ENCODE results near the gene MAST3.

MAST3 gene

DNA sequence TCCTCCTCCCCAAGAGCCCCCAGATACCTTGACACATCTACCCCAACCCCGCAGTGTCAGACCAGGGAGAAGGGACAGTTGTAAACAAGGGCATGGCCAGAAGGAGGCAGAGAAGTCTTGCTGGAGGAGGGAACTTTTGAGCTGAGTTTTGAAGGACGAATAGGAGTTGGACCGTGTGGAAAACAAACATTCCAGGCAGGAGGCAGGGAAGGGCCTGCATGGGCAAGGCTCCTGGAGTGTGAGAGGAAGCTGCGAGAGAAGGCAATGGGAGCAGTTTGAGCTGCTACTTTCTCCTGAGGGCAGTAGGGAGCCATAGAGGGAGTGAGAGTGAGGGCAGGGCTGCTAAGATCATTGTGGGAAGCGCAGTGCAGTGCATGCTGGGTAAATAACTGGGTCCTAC is 34.1 kb upstream of the MAST3 start:
- H3K36me3 ChIP-seq (ENCODE audit: control insufficient read depth, insufficient read depth, low read length), result no peaks in the 10 kb centered on the region
- no peaks in the 10 kb centered on the region for H3K27me3 ChIP-seq (ENCODE audit: control insufficient read depth, insufficient read depth, low read length)
- no peak overlapping the region for H3K4me3 ChIP-seq (ENCODE audit: low read depth, low read length)
- no peaks in the 10 kb centered on the region for H3K4me1 ChIP-seq (ENCODE audit: control insufficient read depth, insufficient read depth, low read length)
- H3K9ac ChIP-seq (ENCODE audit: low read length), result no peak overlapping the region
- no peaks in the 10 kb centered on the region for H3K9me3 ChIP-seq (ENCODE audit: control insufficient read depth, insufficient read depth, low read depth, low read length)
- H3K27ac ChIP-seq (ENCODE audit: low read depth, low read length), result no peak overlapping the region

DNA sequence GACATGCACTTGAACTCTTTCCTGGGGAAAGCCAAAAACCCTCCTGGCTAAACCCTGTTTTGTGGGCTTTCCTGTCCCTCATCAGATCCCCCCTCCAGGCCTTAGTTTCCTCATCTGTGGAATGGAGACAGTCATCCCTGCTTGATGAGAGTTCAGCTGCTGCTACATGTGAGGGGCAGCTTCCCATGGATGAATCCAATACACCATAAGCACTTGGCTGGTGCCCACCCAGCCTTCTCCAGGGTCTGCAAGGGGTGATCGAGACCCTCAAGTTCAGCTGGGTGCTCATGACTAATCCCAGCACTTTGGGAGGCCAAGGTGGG is 32.4 kb upstream of the MAST3 start:
- Histone ChIP-seq H3K4me3 (ENCODE audit: low read depth, low read length) (no peak overlapping the region), H3K27ac (ENCODE audit: low read depth, low read length) (no peak overlapping the region), H3K9ac (ENCODE audit: low read length) (no peak overlapping the region), H3K36me3 (ENCODE audit: control insufficient read depth, insufficient read depth, low read length) (no peaks in the 10 kb centered on the region), H3K27me3 (ENCODE audit: control insufficient read depth, insufficient read depth, low read length) (no peaks in the 10 kb centered on the region), H3K9me3 (ENCODE audit: control insufficient read depth, insufficient read depth, low read depth, low read length) (no peaks in the 10 kb centered on the region), H3K4me1 (ENCODE audit: control insufficient read depth, insufficient read depth, low read length) (no peaks in the 10 kb centered on the region)

DNA sequence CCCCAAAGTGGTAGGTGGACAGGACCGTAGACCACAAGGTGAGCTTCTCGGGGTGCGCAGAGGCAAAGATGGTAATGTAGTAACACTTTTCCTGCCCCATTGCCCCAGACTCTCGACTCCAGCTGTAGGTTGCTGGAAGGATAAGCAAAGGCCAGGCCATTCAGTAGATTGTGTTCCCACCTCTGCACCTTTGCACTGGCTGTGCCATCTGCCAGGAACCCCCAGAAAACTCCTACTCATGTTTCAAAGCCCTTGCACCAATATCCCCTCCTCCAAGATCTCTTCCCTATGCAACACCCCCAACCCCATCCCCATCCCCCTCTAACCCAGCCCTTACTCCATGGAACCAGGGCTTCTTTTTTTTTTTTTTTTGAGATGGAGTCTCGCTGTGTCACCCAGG is 29.2 kb upstream of the MAST3 start:
- Histone ChIP-seq H3K9me3 (ENCODE audit: control insufficient read depth, insufficient read depth, low read depth, low read length) (no peaks in the 10 kb centered on the region), H3K9ac (ENCODE audit: low read length) (no peak overlapping the region), H3K4me1 (ENCODE audit: control insufficient read depth, insufficient read depth, low read length) (no peaks in the 10 kb centered on the region), H3K4me3 (ENCODE audit: low read depth, low read length) (no peak overlapping the region), H3K27me3 (ENCODE audit: control insufficient read depth, insufficient read depth, low read length) (no peaks in the 10 kb centered on the region), H3K36me3 (ENCODE audit: control insufficient read depth, insufficient read depth, low read length) (no peaks in the 10 kb centered on the region), H3K27ac (ENCODE audit: low read depth, low read length) (no peak overlapping the region)

DNA sequence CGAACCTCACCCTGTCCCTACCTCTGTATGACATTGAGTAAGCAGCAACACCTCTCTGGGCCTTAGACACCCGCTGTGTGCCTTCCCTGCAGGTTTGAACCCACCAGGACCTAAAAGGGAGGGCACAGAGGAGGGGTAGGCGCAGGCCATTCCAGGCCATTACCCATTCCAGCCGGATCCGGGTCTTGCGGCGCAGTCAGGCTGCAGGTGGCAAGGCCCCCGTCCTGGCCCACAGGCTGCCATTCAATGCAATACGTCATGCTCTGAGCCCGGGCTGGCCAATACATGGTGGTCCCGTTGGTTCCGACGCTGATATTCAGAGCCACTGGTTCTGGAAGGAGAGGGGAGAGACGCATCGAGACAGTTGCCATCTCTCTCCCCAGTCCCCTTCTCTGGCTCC is 28.2 kb upstream of the MAST3 start:
- no peaks in the 10 kb centered on the region for H3K36me3 ChIP-seq (ENCODE audit: control insufficient read depth, insufficient read depth, low read length)
- H3K9ac ChIP-seq (ENCODE audit: low read length), result no peak overlapping the region
- no peaks in the 10 kb centered on the region for H3K27me3 ChIP-seq (ENCODE audit: control insufficient read depth, insufficient read depth, low read length)
- no peak overlapping the region for H3K27ac ChIP-seq (ENCODE audit: low read depth, low read length)
- H3K9me3 ChIP-seq (ENCODE audit: control insufficient read depth, insufficient read depth, low read depth, low read length), result no peaks in the 10 kb centered on the region
- no peaks in the 10 kb centered on the region for H3K4me1 ChIP-seq (ENCODE audit: control insufficient read depth, insufficient read depth, low read length)
- H3K4me3 ChIP-seq (ENCODE audit: low read depth, low read length), result no peak overlapping the region

DNA sequence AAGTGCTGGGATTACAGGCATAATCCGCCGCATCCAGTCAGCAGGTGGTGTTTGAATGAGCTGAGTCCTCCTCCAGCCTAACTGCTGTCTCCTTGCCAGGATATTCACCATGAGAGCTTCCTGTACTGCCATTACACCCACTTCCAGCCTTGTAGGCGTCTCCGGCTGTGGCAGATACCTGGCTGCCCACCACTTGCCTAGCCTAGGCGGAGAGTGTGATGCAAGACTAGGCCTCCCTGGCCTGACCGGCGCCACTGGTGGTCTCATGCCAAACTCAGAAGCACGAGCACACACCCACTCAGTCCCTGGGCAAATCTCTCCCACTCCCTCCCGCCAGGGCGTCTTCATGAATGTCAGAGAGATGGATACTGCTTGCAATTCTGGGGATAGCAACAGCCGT is 27.4 kb upstream of the MAST3 start:
- Histone ChIP-seq H3K4me3 (ENCODE audit: low read depth, low read length) (no peak overlapping the region), H3K27me3 (ENCODE audit: control insufficient read depth, insufficient read depth, low read length) (no peaks in the 10 kb centered on the region), H3K9ac (ENCODE audit: low read length) (no peak overlapping the region), H3K9me3 (ENCODE audit: control insufficient read depth, insufficient read depth, low read depth, low read length) (no peaks in the 10 kb centered on the region), H3K4me1 (ENCODE audit: control insufficient read depth, insufficient read depth, low read length) (no peaks in the 10 kb centered on the region), H3K27ac (ENCODE audit: low read depth, low read length) (no peak overlapping the region), H3K36me3 (ENCODE audit: control insufficient read depth, insufficient read depth, low read length) (no peaks in the 10 kb centered on the region)

DNA sequence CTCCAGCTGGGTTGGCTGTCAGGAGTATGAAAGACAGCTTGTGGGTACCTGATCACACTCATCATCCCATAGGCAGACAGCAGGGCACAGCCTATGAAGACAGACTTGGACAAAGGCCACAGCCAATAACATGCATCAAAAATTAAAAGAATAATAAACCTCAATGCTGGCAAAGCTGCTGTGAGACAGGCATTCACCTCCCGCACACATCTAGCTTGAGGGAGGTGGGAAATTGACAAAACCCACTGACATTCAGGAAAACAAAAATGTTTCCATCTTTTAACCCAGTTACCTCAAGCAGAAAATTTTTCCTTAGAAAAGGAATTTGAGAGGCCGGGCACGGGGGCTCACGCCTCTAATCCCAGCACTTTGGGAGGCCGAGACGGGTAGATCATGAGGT is 25.2 kb upstream of the MAST3 start:
- H3K27me3 ChIP-seq (ENCODE audit: control insufficient read depth, insufficient read depth, low read length), result no peaks in the 10 kb centered on the region
- no peak overlapping the region for H3K9ac ChIP-seq (ENCODE audit: low read length)
- no peaks in the 10 kb centered on the region for H3K9me3 ChIP-seq (ENCODE audit: control insufficient read depth, insufficient read depth, low read depth, low read length)
- no peaks in the 10 kb centered on the region for H3K36me3 ChIP-seq (ENCODE audit: control insufficient read depth, insufficient read depth, low read length)
- no peaks in the 10 kb centered on the region for H3K4me1 ChIP-seq (ENCODE audit: control insufficient read depth, insufficient read depth, low read length)
- H3K4me3 ChIP-seq (ENCODE audit: low read depth, low read length), result no peak overlapping the region
- H3K27ac ChIP-seq (ENCODE audit: low read depth, low read length), result no peak overlapping the region

DNA sequence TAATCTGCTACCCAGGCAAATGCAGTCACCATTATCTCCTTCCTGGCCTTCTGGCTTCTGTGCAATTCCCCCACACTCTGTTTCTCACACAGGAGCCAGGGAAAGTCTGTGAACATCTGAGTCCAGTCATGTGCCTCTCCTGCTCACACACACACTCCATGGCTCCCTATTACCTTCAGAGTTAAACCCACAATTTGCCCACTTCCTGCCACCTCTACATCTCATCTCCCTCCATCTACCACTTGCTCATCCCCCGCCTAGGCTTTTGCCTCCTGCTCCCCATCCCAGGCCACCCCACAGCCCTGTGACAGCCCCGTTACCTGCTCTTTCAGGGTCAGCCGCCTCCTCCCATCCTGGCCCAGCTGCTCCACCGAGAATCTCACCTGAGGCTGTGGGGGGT is 24.4 kb upstream of the MAST3 start:
- no peak overlapping the region for H3K27ac ChIP-seq (ENCODE audit: low read depth, low read length)
- no peaks in the 10 kb centered on the region for H3K4me1 ChIP-seq (ENCODE audit: control insufficient read depth, insufficient read depth, low read length)
- H3K4me3 ChIP-seq (ENCODE audit: low read depth, low read length), result no peak overlapping the region
- H3K27me3 ChIP-seq (ENCODE audit: control insufficient read depth, insufficient read depth, low read length), result no peaks in the 10 kb centered on the region
- no peaks in the 10 kb centered on the region for H3K36me3 ChIP-seq (ENCODE audit: control insufficient read depth, insufficient read depth, low read length)
- no peak overlapping the region for H3K9ac ChIP-seq (ENCODE audit: low read length)
- H3K9me3 ChIP-seq (ENCODE audit: control insufficient read depth, insufficient read depth, low read depth, low read length), result no peaks in the 10 kb centered on the region

DNA sequence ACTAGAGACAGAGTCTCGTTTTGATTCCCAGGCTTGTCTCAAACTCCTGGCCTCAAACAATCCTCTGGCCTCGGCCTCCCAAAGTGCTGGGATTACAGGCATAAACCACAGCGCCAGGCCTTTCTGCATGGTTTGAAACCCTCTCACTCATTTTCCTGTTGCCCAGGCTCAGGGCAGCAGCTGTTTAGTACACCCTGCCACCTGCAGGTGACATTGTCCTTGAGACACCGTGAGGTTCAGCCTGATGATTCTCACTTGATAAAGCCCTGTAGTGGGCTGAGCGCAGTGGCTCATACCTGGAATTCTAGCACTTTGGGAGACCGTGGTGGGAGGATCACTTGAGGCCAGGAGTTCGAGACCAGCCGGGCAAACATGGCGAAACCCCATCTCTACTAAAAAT is 23.4 kb upstream of the MAST3 start:
- Histone ChIP-seq H3K9me3 (ENCODE audit: control insufficient read depth, insufficient read depth, low read depth, low read length) (no peaks in the 10 kb centered on the region), H3K36me3 (ENCODE audit: control insufficient read depth, insufficient read depth, low read length) (no peaks in the 10 kb centered on the region)

DNA sequence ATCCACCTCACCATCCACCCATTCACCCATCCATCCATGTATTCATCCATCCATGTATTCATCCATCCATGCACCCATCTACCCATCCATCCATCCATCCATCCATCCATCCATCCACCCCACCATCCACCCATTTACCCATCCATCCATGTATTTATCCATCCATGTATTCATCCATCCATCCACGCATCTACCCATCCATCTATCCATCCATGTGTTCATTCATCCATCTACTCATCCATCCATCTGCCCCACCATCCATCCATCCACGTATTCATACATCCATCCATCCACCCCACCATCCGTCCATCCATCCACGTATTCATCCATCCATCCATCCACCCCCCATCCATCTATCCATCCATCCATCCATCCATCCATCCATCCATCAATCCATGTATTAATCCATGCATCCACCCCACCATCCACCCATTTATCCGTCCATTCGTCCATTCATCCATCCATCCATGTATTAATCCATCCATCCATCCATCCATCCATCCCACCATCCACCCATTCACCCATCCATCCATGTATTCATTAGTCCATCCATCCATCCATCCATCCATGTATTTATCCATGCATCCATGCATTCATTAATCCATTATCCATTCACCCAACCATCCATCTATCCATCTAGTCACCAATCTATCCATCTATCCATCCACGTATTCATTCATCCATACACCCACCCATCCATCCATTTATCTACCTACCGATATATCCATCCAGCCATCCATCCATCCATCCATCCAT is 13.5 kb upstream of the MAST3 start:
- Histone ChIP-seq H3K4me3 (ENCODE audit: low read depth, low read length) (no peak overlapping the region), H3K27ac (ENCODE audit: low read depth, low read length) (no peak overlapping the region), H3K9ac (ENCODE audit: low read length) (no peak overlapping the region), H3K36me3 (ENCODE audit: control insufficient read depth, insufficient read depth, low read length) (no peaks in the 10 kb centered on the region), H3K27me3 (ENCODE audit: control insufficient read depth, insufficient read depth, low read length) (peaks cover 6% of the 10 kb centered on the region; the same call in 1 of the 2 replicates), H3K4me1 (ENCODE audit: control insufficient read depth, insufficient read depth, low read length) (no peaks in the 10 kb centered on the region), H3K9me3 (ENCODE audit: control insufficient read depth, insufficient read depth, low read depth, low read length) (no peaks in the 10 kb centered on the region)

More for the DNA sequence above, 23.4 kb upstream of the MAST3 start:
- H3K4me3 ChIP-seq (ENCODE audit: low read depth, low read length), result no peak overlapping the region
- H3K4me1 ChIP-seq (ENCODE audit: control insufficient read depth, insufficient read depth, low read length), result no peaks in the 10 kb centered on the region
- no peak overlapping the region for H3K9ac ChIP-seq (ENCODE audit: low read length)
- H3K27me3 ChIP-seq (ENCODE audit: control insufficient read depth, insufficient read depth, low read length), result no peaks in the 10 kb centered on the region
- no peak overlapping the region for H3K27ac ChIP-seq (ENCODE audit: low read depth, low read length)

DNA sequence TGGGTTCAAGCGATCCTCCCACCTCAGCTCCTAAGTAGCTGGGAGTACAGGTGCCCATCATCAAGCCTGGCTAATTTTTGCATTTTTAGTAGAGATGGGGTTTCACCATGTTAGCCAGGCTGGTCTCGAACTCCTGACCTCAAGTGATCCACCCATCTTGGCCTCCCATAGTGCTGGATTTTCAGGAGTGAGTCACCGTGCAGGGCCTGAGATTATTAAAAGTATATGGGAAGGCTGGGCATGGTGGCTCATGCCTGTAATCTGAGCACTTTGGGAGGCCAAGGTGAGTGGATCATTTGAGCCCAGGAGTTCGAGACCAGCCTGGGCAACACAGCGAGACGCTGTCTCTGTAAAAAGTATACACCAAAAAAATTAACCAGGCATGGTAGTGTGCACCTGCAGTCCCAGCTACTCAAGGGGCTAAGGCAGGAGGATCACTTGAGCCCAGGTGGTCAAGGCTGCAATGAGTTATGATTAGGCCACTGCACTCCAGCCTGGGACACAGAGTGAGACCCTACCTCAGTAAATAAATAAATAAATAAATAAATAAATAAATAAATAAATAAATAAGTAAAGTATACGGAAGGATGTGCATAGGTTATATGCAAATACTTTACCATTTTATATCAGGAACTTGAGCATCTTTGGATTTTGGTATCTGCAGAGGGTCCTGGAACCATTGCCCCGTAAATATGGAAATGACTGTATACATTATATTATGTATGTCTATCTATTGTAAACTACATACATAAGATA is 11.7 kb upstream of the MAST3 start:
- Histone ChIP-seq H3K4me1 (ENCODE audit: control insufficient read depth, insufficient read depth, low read length) (no peaks in the 10 kb centered on the region), H3K4me3 (ENCODE audit: low read depth, low read length) (no peak overlapping the region), H3K27ac (ENCODE audit: low read depth, low read length) (no peak overlapping the region), H3K36me3 (ENCODE audit: control insufficient read depth, insufficient read depth, low read length) (no peaks in the 10 kb centered on the region), H3K9ac (ENCODE audit: low read length) (no peak overlapping the region), H3K27me3 (ENCODE audit: control insufficient read depth, insufficient read depth, low read length) (peaks cover 6% of the 10 kb centered on the region; the same call in 1 of the 2 replicates), H3K9me3 (ENCODE audit: control insufficient read depth, insufficient read depth, low read depth, low read length) (no peaks in the 10 kb centered on the region)

DNA sequence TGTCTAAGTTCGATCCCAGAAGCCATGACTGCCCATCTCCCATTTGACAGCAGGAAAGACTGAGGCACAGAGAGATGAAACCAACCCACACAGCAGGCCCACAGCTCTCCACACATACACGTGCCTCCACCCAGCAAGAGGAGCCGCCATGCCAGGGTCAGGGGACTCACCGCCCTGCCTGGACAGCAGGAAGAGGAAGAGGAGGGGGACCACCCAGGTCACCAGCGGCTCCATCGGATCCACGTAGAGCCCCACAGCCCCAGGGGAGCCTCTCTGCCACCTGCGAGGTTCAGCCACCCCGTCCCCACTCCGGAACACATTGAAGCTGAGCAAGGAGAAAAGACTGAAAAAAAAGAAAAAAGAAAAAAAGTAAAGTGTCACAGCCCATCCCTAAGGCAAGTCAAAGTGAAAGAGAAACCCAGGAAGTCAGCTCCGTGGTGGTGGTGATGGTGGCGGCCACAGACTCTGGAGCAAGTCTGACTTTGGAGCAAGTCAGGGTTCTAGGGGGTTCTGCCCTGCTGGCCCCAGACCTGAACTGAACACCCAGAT is 10.9 kb upstream of the MAST3 start, which contains the start of gene IL12RB1:
IL12RB1 (minus strand) TSS at position 345 of the 549 bp plus-strand sequence; CDS start at position 234, 111 bp downstream.
- Histone ChIP-seq H3K27me3 (ENCODE audit: control insufficient read depth, insufficient read depth, low read length) (peaks cover 6% of the 10 kb centered on the region; the same call in 1 of the 2 replicates), H3K4me3 (ENCODE audit: low read depth, low read length) (no peak within 1 kb of the TSS), H3K9me3 (ENCODE audit: control insufficient read depth, insufficient read depth, low read depth, low read length) (no peaks in the 10 kb centered on the region), H3K4me1 (ENCODE audit: control insufficient read depth, insufficient read depth, low read length) (no peaks in the 10 kb centered on the region), H3K36me3 (ENCODE audit: control insufficient read depth, insufficient read depth, low read length) (no peaks in the 10 kb centered on the region), H3K27ac (ENCODE audit: low read depth, low read length) (no peak within 1 kb of the TSS), H3K9ac (ENCODE audit: low read length) (no peak within 1 kb of the TSS)

All from HUES6 (cell line).